Tongue (tissue), 2 donors: ENCODE measurements around the gene WDR46. TPM values are rescaled to one million over a fixed set of nuclear protein-coding genes. Genes with fewer than 3 reads are reported as not detected.
"Not testable (repeated sequence)": the region's sequence is repeated elsewhere in the genome, so short reads cannot be mapped to it uniquely, and the experiment has no call there.

Source experiments
- DNase-seq: peaks from one replicate; pipeline ENCODE4 v3.0.0-alpha.2; 2015
- total RNA-seq: library from RNA; depleted of rRNA; stranded (reverse); fragments of >200 nt; gene quantifications from one replicate; pipeline ENCODE4 v1.2.3, GENCODE V29; 2014

Gene WDR46
- total RNA-seq, 1 donor from 2014 or later: 52.9 TPM

- no peak for DNase-seq
Observed at GRCh38 chr6:33264015-33264414, 25.0 kb downstream of the WDR46 start.

- DNase-seq: not testable (repeated sequence)
Observed at GRCh38 chr6:33262490-33262889, 26.5 kb downstream of the WDR46 start.

DNA sequence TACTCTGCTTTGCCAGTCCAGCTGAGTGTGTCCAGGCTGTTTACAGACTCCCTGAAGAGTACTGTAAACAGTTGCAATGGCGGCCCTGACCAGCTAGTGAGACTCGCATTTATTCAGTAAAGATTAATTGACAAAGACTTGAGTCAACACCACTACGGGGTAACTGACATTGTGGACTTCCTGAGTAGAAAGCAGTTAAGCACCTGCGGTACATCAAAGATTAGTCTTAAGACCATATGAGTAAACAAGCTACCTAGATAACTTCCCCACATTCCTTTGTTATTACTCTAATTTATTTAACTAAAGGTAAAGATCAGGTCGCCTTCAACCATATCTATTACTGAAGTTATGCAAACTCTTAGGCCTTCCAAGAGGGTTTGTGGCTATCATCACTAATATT lies 30.0 kb downstream of the WDR46 start:
- DNase-seq: no peak

DNA sequence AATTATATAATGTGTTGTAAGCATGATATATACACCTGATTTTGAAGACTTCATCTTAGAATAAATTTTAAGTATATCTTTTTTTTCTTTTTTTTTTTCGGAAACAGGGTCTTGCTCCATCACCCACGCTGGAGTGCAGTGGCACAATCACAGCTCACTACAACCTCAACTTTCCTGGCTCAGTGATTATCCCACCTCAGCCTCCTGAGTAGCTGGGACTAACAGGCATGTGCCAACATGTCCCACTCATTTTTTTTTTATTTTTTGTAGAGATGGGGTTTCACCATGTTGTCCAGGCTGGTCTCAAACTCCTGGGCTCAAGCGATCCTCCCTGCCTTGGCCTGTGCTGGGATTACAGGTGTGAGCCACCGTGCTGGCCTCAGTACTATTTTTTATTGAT lies 34.4 kb downstream of the WDR46 start:
- no peak for DNase-seq

DNA sequence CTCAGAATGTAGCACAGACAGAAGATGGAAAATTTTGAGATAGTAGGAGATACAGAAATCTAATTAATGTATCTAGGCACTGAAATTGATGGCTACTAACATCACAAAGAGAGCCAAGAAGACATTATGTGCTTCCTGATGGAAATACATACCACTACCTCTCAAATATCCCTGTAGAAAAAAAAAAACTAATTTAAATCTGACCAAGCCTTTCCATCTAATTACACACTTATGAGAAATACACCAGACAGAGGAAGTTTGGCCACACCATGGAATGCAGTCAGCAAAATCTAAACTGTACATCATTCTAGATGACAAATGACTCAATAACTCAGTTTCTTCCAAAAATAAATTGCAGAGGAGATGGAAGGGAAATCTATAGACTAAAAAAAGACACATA lies 36.3 kb downstream of the WDR46 start:
- no peak for DNase-seq

- no peak for DNase-seq
Observed at GRCh38 chr6:33251395-33252012, 37.5 kb downstream of the WDR46 start.

- no peak for DNase-seq
Observed at GRCh38 chr6:33250731-33251130, 38.3 kb downstream of the WDR46 start.

GRCh38 chr6:33249732-33250630 lies 39.1 kb downstream of the WDR46 start:
- DNase-seq: no peak

- DNase-seq: peak; percentile 99
Observed at GRCh38 chr6:33248932-33249731, 39.9 kb downstream of the WDR46 start.

DNA sequence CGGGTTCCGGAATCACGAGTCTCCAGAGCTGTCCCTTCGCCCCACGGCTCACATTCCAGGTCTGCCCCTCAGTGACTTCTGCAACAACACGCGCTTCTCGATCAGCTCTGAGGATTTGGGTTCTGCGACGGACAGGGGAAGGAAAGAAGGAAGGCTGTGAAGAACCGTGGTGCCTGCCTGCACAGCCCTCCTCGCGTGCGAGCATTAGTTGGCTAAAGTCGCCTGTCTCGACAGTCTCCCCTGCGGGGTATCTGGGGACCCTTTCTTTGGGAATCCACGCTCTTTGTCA lies 40.5 kb downstream of the WDR46 start:
- DNase-seq: no peak

DNA sequence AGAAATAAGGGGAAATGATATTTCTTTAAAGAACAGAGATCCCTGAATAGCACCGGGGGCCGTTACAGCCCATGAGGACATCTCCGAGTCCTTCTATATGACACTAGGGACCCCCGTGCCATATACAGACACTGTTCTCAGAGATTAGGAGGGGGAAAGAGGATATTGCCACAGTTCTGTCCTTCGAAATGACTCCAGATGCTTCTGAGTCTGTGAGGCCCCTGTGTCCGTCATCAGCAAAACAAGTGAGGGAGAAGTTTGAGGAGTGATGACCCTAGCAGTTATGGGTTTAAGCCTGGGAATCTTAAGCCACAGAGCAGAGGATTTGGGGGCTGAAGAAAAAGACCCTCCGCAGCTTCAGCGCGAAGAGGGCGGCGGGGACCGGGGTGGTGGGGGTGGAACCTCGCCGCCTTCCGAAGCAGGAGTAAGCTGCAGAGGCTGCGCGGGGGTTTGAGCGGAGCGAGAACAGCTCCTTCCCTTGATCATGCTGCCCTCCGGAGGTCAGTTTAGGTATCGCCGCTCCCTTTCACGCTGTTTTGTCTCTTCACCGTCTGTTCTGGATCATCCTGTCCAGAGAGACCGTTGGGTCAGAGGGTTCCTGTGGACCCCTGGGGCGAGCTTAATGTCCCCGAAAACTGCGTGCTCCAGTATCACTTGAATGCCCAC lies 40.9 kb downstream of the WDR46 start:
- DNase-seq: peak; percentile 95

- no peak for DNase-seq
Observed at GRCh38 chr6:33243476-33243875, 45.6 kb downstream of the WDR46 start.

DNA sequence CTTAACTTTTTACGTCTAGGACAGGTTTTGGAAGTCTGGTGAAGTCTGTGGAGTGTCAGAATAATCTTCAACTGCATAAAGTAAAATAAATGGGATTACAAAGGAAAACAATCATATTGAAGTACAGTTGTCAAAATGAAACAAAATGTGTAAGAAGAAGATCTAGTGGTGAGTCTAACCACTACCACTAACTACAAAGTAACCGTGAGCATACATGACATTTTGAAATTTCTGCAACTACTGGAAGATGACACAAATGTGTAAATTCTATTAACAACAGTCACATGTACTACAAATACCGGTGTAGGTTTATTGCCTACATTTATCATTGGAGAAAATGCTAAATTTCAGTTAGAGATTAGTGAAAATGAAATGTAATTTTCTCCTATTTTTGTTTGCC lies 47.1 kb downstream of the WDR46 start:
- no peak for DNase-seq

DNA sequence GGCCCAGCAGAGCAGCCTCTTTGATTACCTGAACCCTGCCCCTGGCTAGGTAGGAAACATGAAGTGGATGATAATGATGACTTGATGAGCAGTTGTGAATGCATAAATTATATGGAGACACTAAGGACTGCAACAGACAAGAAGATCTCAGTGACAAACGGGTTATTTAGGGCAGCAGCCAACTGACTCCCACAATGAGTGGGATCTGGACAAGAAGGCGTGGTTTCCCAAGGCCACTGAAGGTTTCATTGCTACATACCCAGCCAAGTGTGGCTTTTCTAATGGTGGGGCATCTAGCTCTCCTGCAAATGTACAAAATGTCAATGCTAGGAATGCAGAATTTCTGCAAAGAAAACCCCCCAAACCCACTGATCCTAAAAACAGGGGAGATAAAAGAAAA lies 51.3 kb downstream of the WDR46 start:
- DNase-seq: no peak

DNA sequence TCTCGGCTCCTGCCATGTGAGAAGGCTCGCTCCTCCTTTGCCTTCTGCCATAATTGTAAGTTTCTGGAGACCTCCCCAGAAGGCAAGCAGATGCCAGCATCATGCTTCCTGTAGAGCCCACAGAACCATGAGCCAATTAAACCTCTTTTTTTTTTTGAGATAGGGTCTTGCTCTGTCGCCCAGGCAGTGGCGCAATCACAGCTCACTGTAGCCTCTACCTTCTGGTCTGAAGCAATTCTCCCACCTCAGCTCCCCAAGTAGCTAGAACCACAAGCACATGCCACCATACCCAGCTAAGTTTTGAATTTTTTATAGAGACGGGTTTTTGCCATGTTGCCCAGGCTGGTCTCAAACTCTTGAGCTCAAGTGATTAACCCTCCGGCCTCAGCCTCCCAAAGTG lies 52.2 kb downstream of the WDR46 start:
- no peak for DNase-seq

- no peak for DNase-seq
Observed at GRCh38 chr6:33236328-33236727, 52.7 kb downstream of the WDR46 start.

DNA sequence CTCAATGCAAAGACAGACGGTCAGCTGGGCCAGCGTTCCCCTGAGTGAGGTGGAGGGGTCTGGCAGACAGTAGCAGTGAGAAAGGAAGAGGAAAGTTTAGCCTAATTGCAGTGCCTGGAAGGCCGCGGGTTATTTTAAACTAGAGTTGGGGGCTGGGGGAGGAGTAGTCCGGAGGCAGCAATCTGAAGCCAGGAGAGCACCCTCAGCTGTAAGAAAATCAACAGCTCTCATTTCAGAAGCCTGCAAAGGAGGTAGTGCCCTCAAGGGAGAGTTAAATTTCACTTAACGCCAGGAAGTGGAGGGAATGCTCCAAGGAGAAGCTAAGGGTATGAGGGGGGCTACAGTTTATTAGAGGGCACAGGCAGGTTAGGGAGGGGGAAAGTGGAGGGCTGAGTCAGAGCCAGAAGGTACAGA lies 53.8 kb downstream of the WDR46 start:
- no peak for DNase-seq

Other genes starting within 250 kb of the WDR46 start
- gene HLA-DPA1, start 215.6 kb downstream of the WDR46 start, total RNA-seq: 15.6 TPM
- gene HLA-DPB1, start 213.2 kb downstream of the WDR46 start, total RNA-seq: 9.9 TPM
- gene COL11A2, start 96.8 kb downstream of the WDR46 start, total RNA-seq: 5.7 TPM
- gene RXRB, start 88.6 kb downstream of the WDR46 start, total RNA-seq: 28.5 TPM
- 70.4 TPM for gene SLC39A7, start 88.4 kb downstream of the WDR46 start, total RNA-seq
- 24.7 TPM for gene HSD17B8, start 84.6 kb downstream of the WDR46 start, total RNA-seq
- 22.5 TPM for gene RING1, start 80.7 kb downstream of the WDR46 start, total RNA-seq
- 35.7 TPM for gene VPS52, start 17.4 kb downstream of the WDR46 start, total RNA-seq
- gene RPS18, start 17.2 kb downstream of the WDR46 start, total RNA-seq: 2,268 TPM
- gene B3GALT4, start 12.1 kb downstream of the WDR46 start, total RNA-seq: 4.6 TPM
- gene PFDN6, start 362 bp upstream of the WDR46 start, total RNA-seq: 14.9 TPM
- 51.9 TPM for gene RGL2, start 9.7 kb upstream of the WDR46 start, total RNA-seq
- gene TAPBP, start 24.8 kb upstream of the WDR46 start, total RNA-seq: 48.3 TPM
- 15.0 TPM for gene ZBTB22, start 28.5 kb upstream of the WDR46 start, total RNA-seq
- 20.6 TPM for gene DAXX, start 33.7 kb upstream of the WDR46 start, total RNA-seq
- gene KIFC1, start 102.6 kb upstream of the WDR46 start, total RNA-seq: 12.2 TPM
- 19.5 TPM for gene PHF1, start 121.8 kb upstream of the WDR46 start, total RNA-seq
- gene CUTA, start 128.9 kb upstream of the WDR46 start, total RNA-seq: 58.4 TPM
- gene SYNGAP1, start 130.8 kb upstream of the WDR46 start, total RNA-seq: 6.2 TPM
- gene ZBTB9, start 165.3 kb upstream of the WDR46 start, total RNA-seq: 5.4 TPM